ENCODE data around the gene C13orf42.

The C13orf42 gene

DNA sequence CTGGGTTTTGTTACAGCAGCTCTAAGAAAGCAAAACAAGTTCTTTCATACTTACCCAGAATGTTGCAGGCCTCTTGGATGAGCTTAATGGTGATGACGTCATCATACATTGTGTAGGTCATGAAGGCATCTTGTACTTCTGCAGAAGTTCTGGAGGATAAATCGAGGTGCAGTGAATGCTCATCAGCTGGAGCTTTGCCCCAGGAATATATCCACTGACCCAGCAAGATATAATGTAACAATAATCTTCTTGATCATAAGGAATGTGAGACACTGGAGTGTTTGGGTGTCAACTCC, 63.0 kb downstream of the C13orf42 start:
- TF ChIP-seq, protein P1, sequence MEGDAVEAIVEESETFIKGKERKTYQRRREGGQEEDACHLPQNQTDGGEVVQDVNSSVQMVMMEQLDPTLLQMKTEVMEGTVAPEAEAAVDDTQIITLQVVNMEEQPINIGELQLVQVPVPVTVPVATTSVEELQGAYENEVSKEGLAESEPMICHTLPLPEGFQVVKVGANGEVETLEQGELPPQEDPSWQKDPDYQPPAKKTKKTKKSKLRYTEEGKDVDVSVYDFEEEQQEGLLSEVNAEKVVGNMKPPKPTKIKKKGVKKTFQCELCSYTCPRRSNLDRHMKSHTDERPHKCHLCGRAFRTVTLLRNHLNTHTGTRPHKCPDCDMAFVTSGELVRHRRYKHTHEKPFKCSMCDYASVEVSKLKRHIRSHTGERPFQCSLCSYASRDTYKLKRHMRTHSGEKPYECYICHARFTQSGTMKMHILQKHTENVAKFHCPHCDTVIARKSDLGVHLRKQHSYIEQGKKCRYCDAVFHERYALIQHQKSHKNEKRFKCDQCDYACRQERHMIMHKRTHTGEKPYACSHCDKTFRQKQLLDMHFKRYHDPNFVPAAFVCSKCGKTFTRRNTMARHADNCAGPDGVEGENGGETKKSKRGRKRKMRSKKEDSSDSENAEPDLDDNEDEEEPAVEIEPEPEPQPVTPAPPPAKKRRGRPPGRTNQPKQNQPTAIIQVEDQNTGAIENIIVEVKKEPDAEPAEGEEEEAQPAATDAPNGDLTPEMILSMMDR (conservative IDR thresholded peaks at IDR 0.05): no peak

DNA sequence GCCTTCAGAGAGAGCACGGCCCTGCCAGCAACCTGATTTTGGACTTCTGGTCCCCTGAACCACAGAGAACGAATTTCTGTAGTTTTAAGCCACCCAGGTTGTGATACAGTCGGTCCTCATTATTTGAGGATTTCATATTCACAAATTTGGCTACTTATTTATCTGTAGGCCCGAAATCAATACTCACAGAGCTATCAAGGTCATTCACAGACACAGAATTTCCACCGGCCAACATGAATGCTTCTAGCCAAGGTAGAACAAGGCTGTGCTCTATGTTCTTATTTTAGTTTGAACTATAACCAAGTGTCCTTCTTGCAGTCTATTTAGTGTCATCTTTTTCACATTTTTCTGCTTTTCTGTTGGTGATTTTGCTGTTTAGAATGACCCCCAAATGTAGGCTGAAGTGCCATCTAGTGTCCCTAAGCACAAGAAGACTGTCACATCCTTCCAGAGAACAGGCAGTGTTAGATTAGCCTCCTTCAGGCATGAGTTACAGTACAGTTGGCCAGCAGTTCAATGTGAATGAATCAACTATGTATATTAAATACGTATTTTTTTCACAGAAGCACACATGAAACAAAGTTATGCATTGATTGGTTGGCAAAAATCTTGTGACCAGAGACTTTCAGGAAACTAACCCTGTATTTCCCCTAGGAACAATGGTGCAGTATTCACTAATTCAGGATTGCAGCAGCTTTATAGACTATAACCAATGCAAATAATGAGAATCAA, 63.5 kb downstream of the C13orf42 start:
- TF ChIP-seq, protein P1 (conservative IDR thresholded peaks at IDR 0.05): no peak

More for the DNA sequence above, 63.0 kb downstream of the C13orf42 start:
- H3K27ac ChIP-seq: no peak overlapping the region

DNA sequence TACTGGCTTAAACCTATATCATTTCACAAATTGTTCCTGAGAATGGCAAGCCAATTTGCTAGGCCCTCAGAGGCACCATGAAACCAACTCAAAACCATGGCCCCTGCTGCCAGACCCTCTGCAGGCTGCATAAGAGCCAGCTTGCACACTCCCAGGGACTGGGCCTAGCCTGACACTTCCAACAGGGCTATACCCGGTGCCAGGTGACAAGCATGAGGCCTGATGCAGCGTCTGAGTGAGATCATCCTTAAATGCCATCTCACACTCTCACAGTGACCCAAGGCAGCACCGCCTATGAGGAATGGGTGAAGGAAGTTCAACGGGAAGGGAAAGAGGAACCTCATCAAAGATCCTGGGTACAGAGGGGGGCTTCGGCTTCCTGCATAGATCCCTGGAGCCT, 65.6 kb downstream of the C13orf42 start:
- no peak overlapping the region for H3K27ac ChIP-seq
- TF ChIP-seq, protein P1 (conservative IDR thresholded peaks at IDR 0.05): no peak

More for the DNA sequence above, 63.5 kb downstream of the C13orf42 start:
- H3K27ac ChIP-seq: no peak overlapping the region

DNA sequence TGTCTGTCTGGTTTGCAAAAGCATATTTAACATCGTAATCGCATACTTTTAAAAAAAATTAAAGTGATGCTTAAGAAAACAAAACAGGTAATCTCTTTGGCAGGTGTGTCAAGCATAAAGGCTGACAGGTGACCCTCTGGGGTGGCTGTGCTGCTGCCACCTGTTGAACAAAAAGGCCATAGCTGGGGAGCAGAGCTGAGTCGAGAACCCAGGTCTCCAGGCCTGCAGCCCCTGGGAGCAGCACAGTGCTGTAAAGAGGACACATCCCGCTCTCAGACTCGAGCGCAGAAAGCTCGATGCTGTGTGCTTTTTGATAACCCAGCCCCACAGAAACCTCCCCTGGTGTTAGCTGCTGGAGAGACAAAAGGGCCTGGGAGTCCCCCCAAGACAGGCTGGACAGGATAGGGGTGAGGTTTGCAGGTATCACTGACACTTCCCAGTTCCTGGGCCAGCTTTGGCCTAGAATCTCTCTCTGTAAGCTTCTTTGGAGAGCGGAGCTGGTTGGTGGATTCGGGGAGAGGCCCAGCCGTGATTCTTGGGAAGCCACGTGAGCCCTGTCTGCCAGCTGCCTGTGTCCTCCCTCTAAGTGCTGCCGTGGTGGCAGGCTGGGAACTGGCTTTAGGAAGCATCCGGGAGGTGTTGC, 66.9 kb downstream of the C13orf42 start:
- TF ChIP-seq, protein P1 (conservative IDR thresholded peaks at IDR 0.05): peak; percentile 37
- no peak overlapping the region; the same call in 1 of the 2 replicates for H3K27ac ChIP-seq

DNA sequence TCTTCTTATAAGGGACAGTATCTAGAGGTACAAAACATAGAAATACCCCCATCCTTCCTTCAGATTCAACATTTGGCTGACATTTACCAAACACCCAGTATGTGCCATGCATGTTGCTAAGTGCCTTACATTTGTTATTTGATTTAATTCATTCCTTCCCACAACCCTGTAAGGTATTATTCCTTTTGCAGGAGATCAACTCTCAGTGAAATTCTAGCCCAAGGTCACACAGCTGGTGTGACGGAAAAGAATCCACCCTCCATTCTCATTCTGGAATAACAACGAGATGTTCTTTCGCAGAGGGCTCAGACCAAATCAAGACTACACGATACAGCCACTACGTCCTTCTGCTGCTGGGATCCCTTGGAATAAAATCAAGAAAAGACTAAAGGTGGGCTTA, 67.8 kb downstream of the C13orf42 start:
- TF ChIP-seq, protein P1 (conservative IDR thresholded peaks at IDR 0.05): no peak
- peak overlapping the region; percentile 67; the same call in 1 of the 2 replicates for H3K27ac ChIP-seq

DNA sequence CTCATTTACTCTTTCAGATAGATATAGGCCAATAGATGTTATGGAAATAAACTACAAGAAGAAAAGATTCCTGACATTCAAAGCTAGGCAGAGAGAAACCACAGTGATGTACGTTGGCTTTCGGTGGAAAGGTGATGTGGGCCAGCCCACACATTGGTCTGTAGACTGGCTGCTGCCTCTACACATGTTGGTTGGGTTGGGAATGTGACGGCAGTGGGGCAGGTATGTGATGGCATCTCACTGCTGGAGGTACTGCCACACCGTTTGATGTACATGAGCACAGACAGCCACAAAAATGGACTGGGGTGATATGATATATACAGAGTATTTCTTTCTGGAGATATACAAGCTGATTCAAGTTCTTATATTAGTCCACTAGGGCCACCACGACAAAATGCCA, 69.4 kb downstream of the C13orf42 start:
- H3K27ac ChIP-seq: peak overlapping the region; percentile 67
- TF ChIP-seq, protein P1 (conservative IDR thresholded peaks at IDR 0.05): no peak

DNA sequence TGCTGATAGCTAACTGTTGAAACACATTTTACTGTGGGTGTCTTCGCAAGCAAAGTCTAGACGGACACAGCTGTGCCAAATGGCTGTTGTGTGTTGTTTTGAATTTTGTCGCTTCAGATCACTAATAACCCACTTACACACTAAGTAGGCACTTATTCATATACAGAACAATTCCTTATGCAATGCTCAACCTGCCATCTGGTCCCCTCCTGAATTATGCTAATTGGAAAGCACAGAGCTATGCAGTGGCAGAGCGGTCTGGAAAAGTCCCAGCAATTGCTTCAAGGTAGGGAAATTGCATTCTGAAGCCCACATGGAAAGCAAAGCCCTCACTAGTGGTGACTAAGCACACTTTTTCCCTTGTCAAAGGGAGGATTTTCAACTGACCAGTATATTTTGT, 69.9 kb downstream of the C13orf42 start:
- no peak overlapping the region for H3K27ac ChIP-seq
- TF ChIP-seq, protein P1 (conservative IDR thresholded peaks at IDR 0.05): no peak
